Neural cell (in vitro differentiated cells): Measurements from ENCODE around the gene PLEKHG3. TPM values are rescaled to one million over a fixed set of nuclear protein-coding genes. Genes with fewer than 3 reads are reported as not detected.

Experiments used
- H2AFZ ChIP-seq: fragments of 200-600, 300-800 bp; sonication (generic), shearing (Covaris generic); 2 replicates; pipeline ENCODE4 v1.6.0; 2014; ENCODE audit warnings: low read depth, mild to moderate bottlenecking, antibody characterized with exemption, low read length, moderate library complexity
- H3F3A ChIP-seq: fragments of 200-600 bp; shearing (Covaris generic); 2 replicates; pipeline ENCODE4 v1.6.1; 2016; ENCODE audit warnings: mild to moderate bottlenecking, moderate library complexity, mixed read lengths, antibody characterized with exemption, low read length; ENCODE audit not compliant: insufficient read depth, poor library complexity, severe bottlenecking
- H3K27ac ChIP-seq: fragments of 200-600, 300-800 bp; sonication (generic), shearing (Covaris generic); 2 replicates; pipeline ENCODE4 v1.5.1; 2014; ENCODE audit warnings: mild to moderate bottlenecking, low read length, moderate library complexity
- H3K27me3 ChIP-seq: fragments of 300-800, 200-600 bp; sonication (generic), shearing (Covaris generic); 2 replicates; pipeline ENCODE4 v1.6.0; 2014; ENCODE audit warnings: mild to moderate bottlenecking, low read depth, low read length, moderate library complexity; ENCODE audit not compliant: insufficient read depth
- H3K36me3 ChIP-seq: fragments of 300-800, 200-600 bp; sonication (generic), shearing (Covaris generic); 2 replicates; pipeline ENCODE4 v1.5.1; 2014; ENCODE audit warnings: mild to moderate bottlenecking, antibody characterized with exemption, low read length, moderate library complexity; ENCODE audit not compliant: insufficient read depth
- H3K4me2 ChIP-seq: fragments of 300-800, 200-600 bp; sonication (generic), shearing (Covaris generic); 2 replicates; pipeline ENCODE4 v1.6.0; 2014; ENCODE audit warnings: mild to moderate bottlenecking, low read length
- H3K4me3 ChIP-seq: fragments of 300-800, 200-600 bp; sonication (generic), shearing (Covaris generic); 2 replicates; pipeline ENCODE4 v1.5.1; 2014; ENCODE audit warnings: mild to moderate bottlenecking, low read length, moderate library complexity
- H3K79me2 ChIP-seq: fragments of 200-600 bp; shearing (Covaris generic); replicated peaks from 2 replicates; pipeline ENCODE4 v1.6.0; 2014; ENCODE audit warnings: mild to moderate bottlenecking, low read length, moderate library complexity; ENCODE audit not compliant: insufficient read depth
- H3K9ac ChIP-seq: fragments of 300-800, 200-600 bp; sonication (generic), shearing (Covaris generic); 2 replicates; pipeline ENCODE4 v1.6.1; 2016; ENCODE audit warnings: mild to moderate bottlenecking, low read length, mixed read lengths
- H3K9me2 ChIP-seq: fragments of 200-600 bp; shearing (Covaris generic); 2 replicates; pipeline ENCODE4 v1.6.1; 2016; ENCODE audit warnings: mild to moderate bottlenecking, low read length, mixed read lengths; ENCODE audit not compliant: insufficient read depth
- H3K9me3 ChIP-seq: fragments of 200-600, 300-800 bp; sonication (generic), shearing (Covaris generic); 2 replicates; pipeline ENCODE4 v1.6.1; 2016; ENCODE audit warnings: mild to moderate bottlenecking, mixed run types, low read length, moderate library complexity, mixed read lengths
- H4K20me1 ChIP-seq: fragments of 200-600 bp; shearing (Covaris generic); 2 replicates; pipeline ENCODE4 v1.6.1; 2016; ENCODE audit warnings: mild to moderate bottlenecking, mixed run types; ENCODE audit not compliant: insufficient read depth
- CTCF ChIP-seq: fragments of 450-650 bp; IDR thresholded peaks from 2 replicates; pipeline ENCODE4 v1.5.1; 2014; ENCODE audit warnings: antibody characterized with exemption, mild to moderate bottlenecking, moderate library complexity; ENCODE audit not compliant: poor library complexity, severe bottlenecking
- EP300 ChIP-seq: fragments of 450-650 bp; conservative IDR thresholded peaks from 2 replicates; pipeline ENCODE4 v1.6.1; 2014; ENCODE audit warnings: antibody characterized with exemption, mild to moderate bottlenecking, moderate library complexity; ENCODE audit not compliant: poor library complexity, severe bottlenecking
- EZH2 ChIP-seq: fragments of 200-600, 300-800 bp; shearing (Covaris generic), sonication (generic); IDR thresholded peaks from 2 replicates; pipeline ENCODE4 v1.6.1; 2014; ENCODE audit warnings: antibody characterized with exemption, low read length, borderline replicate concordance, mild to moderate bottlenecking; ENCODE audit not compliant: insufficient read depth, poor library complexity, severe bottlenecking
- MXI1 ChIP-seq: fragments of 450-650 bp; conservative IDR thresholded peaks from 2 replicates; pipeline ENCODE4 v1.6.1; 2014; ENCODE audit warnings: antibody characterized with exemption, mild to moderate bottlenecking; ENCODE audit not compliant: poor library complexity, severe bottlenecking
- POLR2AphosphoS5 ChIP-seq: IDR thresholded peaks from 2 replicates; pipeline ENCODE4 v1.6.1; 2012
- RAD21 ChIP-seq: fragments of 450-650 bp; conservative IDR thresholded peaks from 2 replicates; pipeline ENCODE4 v1.6.1; 2014; ENCODE audit warnings: antibody characterized with exemption, mild to moderate bottlenecking, moderate library complexity
- REST ChIP-seq: IDR thresholded peaks from 2 replicates; pipeline ENCODE4 v1.6.1; 2012; ENCODE audit warnings: borderline replicate concordance
- SMC3 ChIP-seq: fragments of 450-650 bp; conservative IDR thresholded peaks from 2 replicates; pipeline ENCODE4 v1.6.1; 2014; ENCODE audit warnings: antibody characterized with exemption, mild to moderate bottlenecking, moderate library complexity; ENCODE audit not compliant: poor library complexity
- TAF1 ChIP-seq: IDR thresholded peaks from 2 replicates; pipeline ENCODE4 v1.6.1; 2012; ENCODE audit warnings: low read depth
- polyA plus RNA-seq: library from polyadenylated mRNA; depleted of rRNA; stranded (reverse); fragments of >200 nt; gene quantifications from 2 replicates; pipeline ENCODE4 v1.2.3, GENCODE V29; 2014

PLEKHG3 gene
- polyA plus RNA-seq, 1 donor from 2014 or later: 15.8 TPM

- no peak overlapping the region for H3K9ac ChIP-seq
- H3K27me3 ChIP-seq: no peaks in the 10 kb centered on the region
- no peaks in the 10 kb centered on the region for H3K36me3 ChIP-seq
- no peaks in the 10 kb centered on the region for H3K9me3 ChIP-seq
- H3K9me2 ChIP-seq: no peaks in the 10 kb centered on the region
- no peak overlapping the region for H2AFZ ChIP-seq
- no peaks in the 10 kb centered on the region for H4K20me1 ChIP-seq
- H3K79me2 ChIP-seq: no peaks in the 10 kb centered on the region
- H3K4me2 ChIP-seq: no peak overlapping the region
- no peak overlapping the region for H3K4me3 ChIP-seq
- H3K27ac ChIP-seq: no peak overlapping the region
- H3F3A ChIP-seq: no peaks in the 10 kb centered on the region
- TF ChIP-seq RAD21 (no peak), EP300 (no peak), EZH2 (no peak), POLR2AphosphoS5 (no peak), TAF1 (no peak)
Observed at GRCh38 chr14:64746298-64747250, 42.4 kb downstream of the PLEKHG3 start.

- TF ChIP-seq POLR2AphosphoS5 (no peak), RAD21 (no peak), CTCF (no peak), TAF1 (no peak), REST (no peak), SMC3 (no peak), MXI1 (no peak), EP300 (no peak), EZH2 (no peak)
- no peaks in the 10 kb centered on the region for H3K9me3 ChIP-seq
- no peaks in the 10 kb centered on the region for H3K27me3 ChIP-seq
- H3K4me2 ChIP-seq: no peak overlapping the region
- no peak overlapping the region for H3K9ac ChIP-seq
- H2AFZ ChIP-seq: no peak overlapping the region
- no peak overlapping the region for H3K4me3 ChIP-seq
- no peak overlapping the region for H3K27ac ChIP-seq
- no peaks in the 10 kb centered on the region for H3K79me2 ChIP-seq
- no peaks in the 10 kb centered on the region for H3K9me2 ChIP-seq
- no peaks in the 10 kb centered on the region for H3F3A ChIP-seq
- H4K20me1 ChIP-seq: no peaks in the 10 kb centered on the region
- no peaks in the 10 kb centered on the region for H3K36me3 ChIP-seq
Observed at GRCh38 chr14:64747327-64747726, 43.1 kb downstream of the PLEKHG3 start.
